HCT116 (cell line): ENCODE results near the gene SNCA. TPM values are rescaled to one million over a fixed set of nuclear protein-coding genes. Genes with fewer than 3 reads are reported as not detected.

ENCODE experiments used
- ATAC-seq: fragments of 200-7000 bp; cut with Tn5 transposase; 2 replicates; pipeline ENCODE4 v1.9.1; 2020; ENCODE audit warnings: mild to moderate bottlenecking, moderate library complexity
- BruUV-seq: library from RNA; stranded (reverse); fragments of 400-500 nt; replicated peaks from 2 replicates; lab custom pipeline; 2021; lab: Mats Ljungman, UMichigan
- CTCF ChIA-PET: fragments of 300-600 bp; sonication (Branson Sonifier 250); formaldehyde crosslinking; loops from one replicate; lab custom pipeline; 2021; ENCODE audit warnings: antibody characterized with exemption; lab: Charles Lee
- POLR2A ChIA-PET: fragments of 300-600, 350-600 bp; sonication (Branson Sonifier 250); formaldehyde crosslinking; loops from one replicate; lab custom pipeline; 2021; ENCODE audit warnings: antibody characterized with exemption; lab: Charles Lee
- RAD21 ChIA-PET, 2 experiments: fragments of 300-600 bp; sonication (Branson Sonifier 250); formaldehyde crosslinking; loops; one replicate each; lab custom pipeline; 2023; ENCODE audit warnings: low total read pairs in 2 of 2; ENCODE audit not compliant: uncharacterized antibody in 2 of 2, unreplicated experiment in 2 of 2, low non-redundant PET in 1 of 2; lab: Charles Lee
- DNase-seq: peaks from one replicate; pipeline ENCODE4 v3.0.0-alpha.2; 2010; ENCODE audit warnings: low read depth, low spot score
- H2AFZ ChIP-seq: fragments of 200-600 bp; shearing (Covaris generic), sonication (generic); 2 replicates; pipeline ENCODE4 v1.6.1; 2017; ENCODE audit warnings: low read depth, mixed run types, mixed read lengths, antibody characterized with exemption, low read length; ENCODE audit not compliant: poor library complexity, severe bottlenecking
- H3K27ac ChIP-seq: 2 replicates; pipeline ENCODE4 v1.5.1; 2012; ENCODE audit warnings: low read depth, low read length
- H3K27me3 ChIP-seq: fragments of 200-600 bp; sonication (generic); 2 replicates; pipeline ENCODE4 v1.6.1; 2016; ENCODE audit warnings: mixed run types, low read length, mixed read lengths; ENCODE audit not compliant: insufficient read depth
- H3K36me3 ChIP-seq, 2 experiments: fragments of 200-500 bp in 1 of 2; fragments of 200-600 bp in 1 of 2; sonication (Bioruptor generic) in 1 of 2; sonication (generic) in 1 of 2; 2 replicates each; pipeline versions ENCODE4 v1.5.1 to v1.6.1; 2014 to 2016; ENCODE audit warnings: low read length in 2 of 2, inconsistent platforms in 1 of 2, mixed read lengths in 1 of 2, mixed run types in 1 of 2; ENCODE audit not compliant: insufficient read depth in 2 of 2, control insufficient read depth in 1 of 2
- H3K4me1 ChIP-seq, 2 experiments: fragments of 200-600 bp in 1 of 2; sonication (generic) in 1 of 2; 2 replicates each; pipeline versions ENCODE4 v1.5.1 to v1.6.1; 2012 to 2017; ENCODE audit warnings: low read length in 2 of 2, inconsistent platforms in 1 of 2, mild to moderate bottlenecking in 1 of 2, mixed read lengths in 1 of 2, mixed run types in 1 of 2, moderate library complexity in 1 of 2; ENCODE audit not compliant: insufficient read depth in 2 of 2, control insufficient read depth in 1 of 2
- H3K4me2 ChIP-seq: fragments of 200-600 bp; sonication (generic); 2 replicates; pipeline ENCODE4 v1.6.1; 2017; ENCODE audit warnings: mixed run types, low read length, mixed read lengths
- H3K4me3 ChIP-seq, 2 experiments: fragments of 200-600 bp in 1 of 2; sonication (generic) in 1 of 2; replicated peaks in 1 of 2; 2 replicates each; pipeline ENCODE4 v1.5.1; 2011 to 2016; ENCODE audit warnings: low read length in 2 of 2, control low read depth in 1 of 2, low read depth in 1 of 2, mild to moderate bottlenecking in 1 of 2, mixed read lengths in 1 of 2, mixed run types in 1 of 2
- H3K79me2 ChIP-seq: fragments of 200-600 bp; sonication (generic); 2 replicates; pipeline ENCODE4 v1.6.1; 2017; ENCODE audit warnings: mild to moderate bottlenecking, mixed run types, low read length, moderate library complexity, mixed read lengths; ENCODE audit not compliant: insufficient read depth
- H3K9ac ChIP-seq: fragments of 200-600 bp; sonication (generic); 2 replicates; pipeline ENCODE4 v1.6.1; 2016; ENCODE audit warnings: low read length, mixed read lengths
- H3K9me2 ChIP-seq: fragments of 200-600 bp; sonication (generic), shearing (Covaris generic); 2 replicates; pipeline ENCODE4 v1.6.1; 2017; ENCODE audit warnings: mixed run types, mild to moderate bottlenecking, moderate library complexity; ENCODE audit not compliant: insufficient read depth
- H3K9me3 ChIP-seq, 2 experiments: fragments of 200-500 bp in 1 of 2; fragments of 200-600 bp in 1 of 2; sonication (Bioruptor generic) in 1 of 2; sonication (generic) in 1 of 2; 2 replicates each; pipeline ENCODE4 v1.6.1; 2014 to 2017; ENCODE audit warnings: low read length in 2 of 2, mixed read lengths in 2 of 2, inconsistent platforms in 1 of 2, low read depth in 1 of 2, mild to moderate bottlenecking in 1 of 2, mixed run types in 1 of 2, moderate library complexity in 1 of 2; ENCODE audit not compliant: control insufficient read depth in 1 of 2, insufficient read depth in 1 of 2
- H4K20me1 ChIP-seq: fragments of 200-600 bp; sonication (generic), shearing (Covaris generic); 2 replicates; pipeline ENCODE4 v1.6.1; 2017; ENCODE audit warnings: mixed run types, mild to moderate bottlenecking, moderate library complexity; ENCODE audit not compliant: insufficient read depth
- ATF3 ChIP-seq: IDR thresholded peaks from 2 replicates; pipeline ENCODE4 v1.6.1; 2012
- CBX3 ChIP-seq: IDR thresholded peaks from 2 replicates; pipeline ENCODE4 v1.6.1; 2012; ENCODE audit warnings: low read depth
- CEBPB ChIP-seq: IDR thresholded peaks from 2 replicates; pipeline ENCODE4 v1.6.1; 2012; ENCODE audit warnings: low read depth
- CTCF ChIP-seq, 3 experiments: fragments of 200-600 bp in 1 of 3; sonication (generic) in 1 of 3; IDR thresholded peaks in 2 of 3; conservative IDR thresholded peaks in 1 of 3; 2 replicates each; pipeline ENCODE4 v1.5.1; 2012 to 2017; ENCODE audit warnings: low read depth in 2 of 3, low read length in 2 of 3, antibody characterized with exemption in 1 of 3, borderline replicate concordance in 1 of 3, control low read depth in 1 of 3, mild to moderate bottlenecking in 1 of 3, mixed read lengths in 1 of 3, mixed run types in 1 of 3, moderate library complexity in 1 of 3; ENCODE audit not compliant: insufficient read depth in 1 of 3
- EZH2 ChIP-seq: fragments of 200-600 bp; sonication (generic); IDR thresholded peaks from 2 replicates; pipeline ENCODE4 v1.6.1; 2017; ENCODE audit warnings: antibody characterized with exemption, mixed run types
- EZH2phosphoT487 ChIP-seq: fragments of 200-600 bp; IDR thresholded peaks from 2 replicates; pipeline ENCODE4 v1.6.1; 2018; ENCODE audit warnings: antibody characterized with exemption, borderline replicate concordance
- FOSL1 ChIP-seq: IDR thresholded peaks from 2 replicates; pipeline ENCODE4 v1.6.1; 2012; ENCODE audit warnings: low read depth
- POLR2A ChIP-seq: IDR thresholded peaks from 2 replicates; pipeline ENCODE4 v1.7.0; 2011; ENCODE audit warnings: borderline replicate concordance; ENCODE audit not compliant: insufficient read depth, insufficient read length; ENCODE audit errors: extremely low read depth
- RAD21 ChIP-seq: IDR thresholded peaks from 2 replicates; pipeline ENCODE4 v1.6.1; 2012; ENCODE audit warnings: low read depth, mild to moderate bottlenecking
- REST ChIP-seq: IDR thresholded peaks from 2 replicates; pipeline ENCODE4 v1.6.1; 2012; ENCODE audit warnings: low read depth
- SIN3A ChIP-seq: IDR thresholded peaks from 2 replicates; pipeline ENCODE4 v1.6.1; 2012; ENCODE audit warnings: low read depth
- SP1 ChIP-seq: IDR thresholded peaks from 2 replicates; pipeline ENCODE4 v1.6.1; 2012; ENCODE audit warnings: low read depth
- SRF ChIP-seq: IDR thresholded peaks from 2 replicates; pipeline ENCODE4 v1.6.1; 2012; ENCODE audit warnings: low read depth
- TCF7L2 ChIP-seq: IDR thresholded peaks from 2 replicates; pipeline ENCODE4 v1.7.0; 2011; ENCODE audit warnings: borderline replicate concordance, inconsistent platforms; ENCODE audit not compliant: insufficient read depth, insufficient read length; ENCODE audit errors: extremely low read depth
- YY1 ChIP-seq: IDR thresholded peaks from 2 replicates; pipeline ENCODE4 v1.6.1; 2011; ENCODE audit warnings: low read length, low read depth, moderate library complexity, mild to moderate bottlenecking; ENCODE audit not compliant: insufficient replicate concordance; ENCODE audit errors: extremely low read depth
- ZBTB33 ChIP-seq: IDR thresholded peaks from 2 replicates; pipeline ENCODE4 v1.6.1; 2011; ENCODE audit warnings: mild to moderate bottlenecking, low read length, moderate library complexity; ENCODE audit not compliant: insufficient replicate concordance; ENCODE audit errors: extremely low read depth
- ZFX ChIP-seq: fragments of 450-650 bp; IDR thresholded peaks from 2 replicates; pipeline ENCODE4 v1.6.1; 2017
- ZNF274 ChIP-seq: fragments of 200-500 bp; sonication (Bioruptor generic); IDR thresholded peaks from 2 replicates; pipeline ENCODE4 v1.6.1; 2014; ENCODE audit warnings: mild to moderate bottlenecking, low read depth, low read length, inconsistent platforms
- intact Hi-C: fragments of 100-400 bp; cut with micrococcal nuclease; formaldehyde crosslinking; loops from 2 replicates; pipeline ENCODE4 v1.10.0; 2022
- total RNA-seq: library from RNA; stranded (reverse); gene quantifications from one replicate; pipeline ENCODE4 v1.2.1, GENCODE V29; 2021; ENCODE audit not compliant: unreplicated experiment

The SNCA gene
- total RNA-seq, 1 experiment from 2014 or later = 1.0 TPM

- intact Hi-C loops = no loop called here
- POLR2A ChIA-PET = no interaction called here
- TF ChIP-seq RAD21 = no peak
- no peak for TF ChIP-seq YY1
- TF ChIP-seq ZFX = no peak
- no peak for TF ChIP-seq CBX3
- no peak for TF ChIP-seq CTCF (IDR thresholded peaks at IDR 0.05 in 2 of 3, conservative IDR thresholded peaks at IDR 0.05 in 1 of 3; ENCODE audit: borderline replicate concordance in 1 of 3, insufficient read depth in 1 of 3, low read depth in 2 of 3, low read length in 2 of 3)
- TF ChIP-seq CEBPB = no peak
- no peak for TF ChIP-seq FOSL1
- TF ChIP-seq EZH2phosphoT487 = no peak
- no peak for TF ChIP-seq SIN3A
- TF ChIP-seq TCF7L2 = no peak
- no peak for TF ChIP-seq POLR2A
- TF ChIP-seq ZBTB33 = no peak
- no peak for TF ChIP-seq ATF3
- no peak for TF ChIP-seq SP1
- TF ChIP-seq EZH2 = no peak
- no peak for TF ChIP-seq ZNF274
- TF ChIP-seq REST = no peak
- no peak for TF ChIP-seq SRF
- RAD21 ChIA-PET = no interaction called here
- no peaks in the 10 kb centered on the region for H4K20me1 ChIP-seq
- no peaks in the 10 kb centered on the region for H3K27me3 ChIP-seq
- no peak for DNase-seq
- no peaks in the 10 kb centered on the region for H3K36me3 ChIP-seq
- peak overlapping the region; percentile 70 for H3K4me2 ChIP-seq
- no peaks in the 10 kb centered on the region for H3K9me3 ChIP-seq
- BruUV-seq = no TSS peak
- peak overlapping the region; percentile 44 to 53 for H3K4me3 ChIP-seq
- ATAC-seq = peak; percentile 27
- H2AFZ ChIP-seq = peak overlapping the region; percentile 13
- no peaks in the 10 kb centered on the region for H3K9me2 ChIP-seq
- H3K79me2 ChIP-seq = no peaks in the 10 kb centered on the region
- peaks cover 0 to 14% of the 10 kb centered on the region in 2 experiments; a peak in 2 of 4 replicates for H3K4me1 ChIP-seq
- CTCF ChIA-PET = interaction anchor here (0.8 kb wide), 1 partner anchor 188 kb away, joined by 3 read pairs; no protein-coding TSS in a partner anchor
- peak overlapping the region; percentile 44 for H3K9ac ChIP-seq
- peak overlapping the region; percentile 54 for H3K27ac ChIP-seq
These were observed 155.3 kb downstream of the SNCA start for GRCh38 chr4:89681671-89682070.
